ENCODE measurements around the gene REST. TPM values are rescaled to one million over a fixed set of nuclear protein-coding genes. Genes with fewer than 3 reads are reported as not detected.

Gene REST
- total and polyA plus RNA-seq, 7 experiments from 2014 or later: 55.7 to 203 (median 75.1) TPM

Other genes starting within 250 kb of the REST start
- 10 to 100 TPM in 2 of 5 experiments, 1 to 10 TPM in 1, under 1 TPM in 2; 0.84 to 46.3 (median 5.5) TPM for gene HOPX, start 226.6 kb upstream of the REST start, total RNA-seq
- 1 to 10 TPM in 1 of 2 donors, under 1 TPM in 1; 0.64 to 6.2 TPM for gene HOPX, start 226.6 kb upstream of the REST start, polyA plus RNA-seq
- 1 to 10 TPM in 4 of 5 experiments, under 1 TPM in 1; 0.99 to 5.8 (median 4.4) TPM for gene SPINK2, start 86.2 kb upstream of the REST start, total RNA-seq
- gene SPINK2, start 86.2 kb upstream of the REST start, polyA plus RNA-seq: 10 to 100 TPM; 15.3 to 32.8 TPM
- gene NOA1, start 69.7 kb downstream of the REST start, total RNA-seq: 10 to 100 TPM; 13.6 to 23.0 (median 20.9) TPM
- gene NOA1, start 69.7 kb downstream of the REST start, polyA plus RNA-seq: 10 to 100 TPM; 21.9 to 30.0 TPM
- gene POLR2B, start 71.0 kb downstream of the REST start, total RNA-seq: 100 to 1,000 TPM in 3 of 5 experiments, 10 to 100 TPM in 2; 74.6 to 130 (median 118) TPM
- gene POLR2B, start 71.0 kb downstream of the REST start, polyA plus RNA-seq: 10 to 100 TPM; 50.7 to 71.2 TPM
- gene IGFBP7, start 202.5 kb downstream of the REST start, total RNA-seq: 10 to 100 TPM in 1 of 5 experiments, 1 to 10 TPM in 1, not detected in 3; 1.1 to 16.7 TPM
- under 1 TPM; 0.37 to 0.48 TPM for gene IGFBP7, start 202.5 kb downstream of the REST start, polyA plus RNA-seq